Stimulated activated CD8-positive, alpha-beta memory T cell treated with anti-CD3 and anti-CD28 coated beads, Interleukin-4, amount 100 ng/mL, for 24 hours (primary cell): ENCODE measurements around the gene DLGAP4.
"Not testable (repeated sequence)": the region's sequence is repeated elsewhere in the genome, so short reads cannot be mapped to it uniquely, and the experiment has no call there.

Experiments used
- DNase-seq: peaks from one replicate; pipeline ENCODE4 v3.0.0-alpha.2; 2020; ENCODE audit warnings: low read depth

DLGAP4 gene

GRCh38 chr20:36378686-36379085 is 72.5 kb downstream of the DLGAP4 start:
- no peak for DNase-seq

- not testable (repeated sequence) for DNase-seq
Measured at GRCh38 chr20:36379914-36380313, 73.8 kb downstream of the DLGAP4 start.

GRCh38 chr20:36384022-36384619 is 78.0 kb downstream of the DLGAP4 start:
- no peak for DNase-seq

- DNase-seq: no peak
Measured at GRCh38 chr20:36385503-36385902, 79.4 kb downstream of the DLGAP4 start.

GRCh38 chr20:36386236-36386635 is 80.1 kb downstream of the DLGAP4 start:
- no peak for DNase-seq

GRCh38 chr20:36390269-36390668 is 84.1 kb downstream of the DLGAP4 start:
- DNase-seq: no peak

- DNase-seq: no peak
Measured at GRCh38 chr20:36390719-36391415, 84.7 kb downstream of the DLGAP4 start.

GRCh38 chr20:36391456-36391855 is 85.3 kb downstream of the DLGAP4 start:
- no peak for DNase-seq

- no peak for DNase-seq
Measured at GRCh38 chr20:36391955-36392354, 85.8 kb downstream of the DLGAP4 start.

- no peak for DNase-seq
Measured at GRCh38 chr20:36392989-36393388, 86.8 kb downstream of the DLGAP4 start.

- no peak for DNase-seq
Measured at GRCh38 chr20:36394340-36394965, 88.3 kb downstream of the DLGAP4 start.

GRCh38 chr20:36396340-36396739 is 90.2 kb downstream of the DLGAP4 start:
- no peak for DNase-seq

- no peak for DNase-seq
Measured at GRCh38 chr20:36396847-36397630, 90.9 kb downstream of the DLGAP4 start.

- no peak for DNase-seq
Measured at GRCh38 chr20:36398515-36398914, 92.4 kb downstream of the DLGAP4 start.

GRCh38 chr20:36399147-36399968 is 93.2 kb downstream of the DLGAP4 start:
- peak; percentile 10 for DNase-seq

- DNase-seq: no peak
Measured at GRCh38 chr20:36399969-36400545, 93.9 kb downstream of the DLGAP4 start.

- DNase-seq: no peak
Measured at GRCh38 chr20:36400909-36401735, 95.0 kb downstream of the DLGAP4 start.

GRCh38 chr20:36402708-36403107 is 96.6 kb downstream of the DLGAP4 start:
- DNase-seq: no peak

- no peak for DNase-seq
Measured at GRCh38 chr20:36404435-36404978, 98.4 kb downstream of the DLGAP4 start.

- no peak for DNase-seq
Measured at GRCh38 chr20:36405255-36405654, 99.1 kb downstream of the DLGAP4 start.
